HG03457 (cell line): ENCODE results near the gene IRF4.

ENCODE experiments used
- ATAC-seq: cut with Tn5 transposase; IDR thresholded peaks from one replicate; pipeline ENCODE4 v1.9.1; 2021; ENCODE audit warnings: moderate number of reproducible peaks; ENCODE audit not compliant: unreplicated experiment

IRF4 gene

GRCh38 chr6:455006-455585, 63.5 kb downstream of the IRF4 start:
- no peak for ATAC-seq

- ATAC-seq, result no peak
These were observed 64.3 kb downstream of the IRF4 start for GRCh38 chr6:455835-456234.

- ATAC-seq, result no peak
These were observed 64.9 kb downstream of the IRF4 start for GRCh38 chr6:456358-456867.

GRCh38 chr6:456887-457286, 65.3 kb downstream of the IRF4 start:
- ATAC-seq, result no peak
